ENCODE data around the gene CHMP3.

DNA sequence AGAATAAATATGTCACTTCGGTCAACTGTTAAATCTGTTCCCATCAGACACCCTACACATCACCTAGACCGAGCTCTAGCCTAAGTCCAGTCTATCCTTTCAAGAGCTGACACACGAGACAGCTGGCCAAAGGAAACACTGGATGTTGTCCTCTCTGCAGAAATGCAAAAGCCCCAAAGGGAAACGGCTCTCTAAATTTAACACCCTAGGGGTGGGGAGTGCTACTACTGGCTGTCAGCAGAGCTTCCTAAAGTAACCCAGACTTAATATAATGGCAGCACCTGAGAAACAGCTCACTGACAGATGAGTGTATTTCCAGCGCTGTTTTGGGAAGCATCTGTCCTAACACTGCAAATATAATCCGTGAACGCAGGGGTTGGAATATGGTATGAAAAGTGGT is 55.6 kb downstream of the CHMP3 start:
- TF ChIP-seq, protein P1, sequence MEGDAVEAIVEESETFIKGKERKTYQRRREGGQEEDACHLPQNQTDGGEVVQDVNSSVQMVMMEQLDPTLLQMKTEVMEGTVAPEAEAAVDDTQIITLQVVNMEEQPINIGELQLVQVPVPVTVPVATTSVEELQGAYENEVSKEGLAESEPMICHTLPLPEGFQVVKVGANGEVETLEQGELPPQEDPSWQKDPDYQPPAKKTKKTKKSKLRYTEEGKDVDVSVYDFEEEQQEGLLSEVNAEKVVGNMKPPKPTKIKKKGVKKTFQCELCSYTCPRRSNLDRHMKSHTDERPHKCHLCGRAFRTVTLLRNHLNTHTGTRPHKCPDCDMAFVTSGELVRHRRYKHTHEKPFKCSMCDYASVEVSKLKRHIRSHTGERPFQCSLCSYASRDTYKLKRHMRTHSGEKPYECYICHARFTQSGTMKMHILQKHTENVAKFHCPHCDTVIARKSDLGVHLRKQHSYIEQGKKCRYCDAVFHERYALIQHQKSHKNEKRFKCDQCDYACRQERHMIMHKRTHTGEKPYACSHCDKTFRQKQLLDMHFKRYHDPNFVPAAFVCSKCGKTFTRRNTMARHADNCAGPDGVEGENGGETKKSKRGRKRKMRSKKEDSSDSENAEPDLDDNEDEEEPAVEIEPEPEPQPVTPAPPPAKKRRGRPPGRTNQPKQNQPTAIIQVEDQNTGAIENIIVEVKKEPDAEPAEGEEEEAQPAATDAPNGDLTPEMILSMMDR (IDR thresholded peaks at IDR 0.05 in 4 of 5, conservative IDR thresholded peaks at IDR 0.05 in 1 of 5), result no peak
- no peak for TF ChIP-seq POLR2A (IDR thresholded peaks at IDR 0.05)

All from gastrocnemius medialis (tissue), 4 donors.